Colonic mucosa (tissue), 4 donors: ENCODE measurements around the gene WWOX. TPM values are rescaled to one million over a fixed set of nuclear protein-coding genes. Genes with fewer than 3 reads are reported as not detected.

Experiments used
- DNase-seq: peaks from one replicate; pipeline ENCODE4 v3.0.0-alpha.2; 2020
- H3K27ac ChIP-seq: fragments of 200-600 bp; one replicate; pipeline ENCODE4 v1.8.0; 2021
- H3K27me3 ChIP-seq: fragments of 200-600 bp; one replicate; pipeline ENCODE4 v1.8.0; 2021
- H3K36me3 ChIP-seq: fragments of 200-600 bp; one replicate; pipeline ENCODE4 v1.8.0; 2021
- H3K4me1 ChIP-seq: fragments of 200-600 bp; one replicate; pipeline ENCODE4 v1.8.0; 2021; ENCODE audit warnings: mild to moderate bottlenecking
- H3K4me3 ChIP-seq: fragments of 200-600 bp; one replicate; pipeline ENCODE4 v1.8.0; 2021
- H3K9ac ChIP-seq, 2 donors: one replicate each; pipeline ENCODE4 v1.7.0; 2013; ENCODE audit warnings: control low read depth in 2 of 2, low read depth in 2 of 2, low read length in 2 of 2
- H3K9me3 ChIP-seq: fragments of 200-600 bp; one replicate; pipeline ENCODE4 v1.8.0; 2021
- intact Hi-C: fragments of 100-400 bp; cut with DNase I; formaldehyde crosslinking; loops from one replicate; pipeline ENCODE4 v1.14.1; 2022
- total RNA-seq, 2 donors: library from RNA; stranded (reverse); fragmentation: NEBNext Ultra II Directional in 1 of 2; extraction: Animal tissue kit (Norgen Biotek cat#: 25700) in 1 of 2; gene quantifications; one replicate each; pipeline ENCODE4 v1.2.1, GENCODE V29; 2021
- TF ChIP-seq, protein P1 (sequence below): fragments of 200-600 bp; IDR thresholded peaks from one replicate; pipeline ENCODE4 v1.8.0; 2022; ENCODE audit warnings: antibody characterized with exemption, mild to moderate bottlenecking
- donor health status: healthy.
- donor health status: DM: no; HTN: no; CAD: no.
- donor health status: DM: no; HTN: no; CAD: no.

Gene WWOX
- total RNA-seq, 2 donors from 2014 or later, result 7.2 to 11.0 TPM

DNA sequence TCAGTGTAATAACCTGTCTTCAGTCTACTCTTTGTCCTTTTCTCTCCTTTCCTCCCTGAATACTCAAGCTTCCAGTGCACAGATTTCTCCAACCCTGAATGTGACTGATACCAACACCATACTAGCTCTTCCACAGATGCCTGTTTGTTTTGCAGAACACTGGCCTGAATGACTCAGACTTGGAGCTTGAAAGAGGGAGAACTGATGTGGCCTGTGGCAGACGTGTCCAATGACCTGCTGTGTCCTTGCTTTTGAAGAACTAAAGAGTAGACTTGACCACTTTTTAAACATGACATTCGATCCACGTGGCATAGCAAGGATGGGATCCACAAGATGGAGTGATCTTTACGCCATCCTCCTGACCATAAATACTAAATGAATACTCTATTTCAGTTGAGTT is 361.0 kb downstream of the WWOX start:
- Histone ChIP-seq H3K9me3 (no peaks in the 10 kb centered on the region), H3K9ac (no peak overlapping the region), H3K27me3 (no peaks in the 10 kb centered on the region), H3K36me3 (no peaks in the 10 kb centered on the region), H3K4me3 (no peak overlapping the region), H3K4me1 (no peaks in the 10 kb centered on the region), H3K27ac (peak overlapping the region; percentile 54)
- no peak for DNase-seq
- intact Hi-C loops, result no loop called here
- TF ChIP-seq, protein P1, sequence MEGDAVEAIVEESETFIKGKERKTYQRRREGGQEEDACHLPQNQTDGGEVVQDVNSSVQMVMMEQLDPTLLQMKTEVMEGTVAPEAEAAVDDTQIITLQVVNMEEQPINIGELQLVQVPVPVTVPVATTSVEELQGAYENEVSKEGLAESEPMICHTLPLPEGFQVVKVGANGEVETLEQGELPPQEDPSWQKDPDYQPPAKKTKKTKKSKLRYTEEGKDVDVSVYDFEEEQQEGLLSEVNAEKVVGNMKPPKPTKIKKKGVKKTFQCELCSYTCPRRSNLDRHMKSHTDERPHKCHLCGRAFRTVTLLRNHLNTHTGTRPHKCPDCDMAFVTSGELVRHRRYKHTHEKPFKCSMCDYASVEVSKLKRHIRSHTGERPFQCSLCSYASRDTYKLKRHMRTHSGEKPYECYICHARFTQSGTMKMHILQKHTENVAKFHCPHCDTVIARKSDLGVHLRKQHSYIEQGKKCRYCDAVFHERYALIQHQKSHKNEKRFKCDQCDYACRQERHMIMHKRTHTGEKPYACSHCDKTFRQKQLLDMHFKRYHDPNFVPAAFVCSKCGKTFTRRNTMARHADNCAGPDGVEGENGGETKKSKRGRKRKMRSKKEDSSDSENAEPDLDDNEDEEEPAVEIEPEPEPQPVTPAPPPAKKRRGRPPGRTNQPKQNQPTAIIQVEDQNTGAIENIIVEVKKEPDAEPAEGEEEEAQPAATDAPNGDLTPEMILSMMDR, result no peak

DNA sequence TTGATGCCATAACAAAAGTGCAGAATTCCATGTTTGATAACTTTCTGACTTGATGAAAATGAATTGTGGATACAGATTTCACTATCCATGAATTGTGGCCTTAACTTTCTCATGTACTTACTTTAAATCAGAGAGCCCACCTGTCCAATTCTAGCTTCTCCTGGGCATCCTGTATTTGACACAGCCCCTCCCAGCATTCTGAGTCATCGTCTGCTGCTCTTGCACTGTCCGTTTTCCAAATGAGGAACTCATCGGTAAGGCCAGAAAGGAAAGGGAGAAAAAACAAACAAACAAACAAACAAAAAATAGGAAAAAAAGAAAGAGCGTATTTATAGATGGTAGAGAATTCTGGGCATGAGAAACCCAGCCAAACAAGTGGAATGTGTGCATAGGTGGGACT is 361.6 kb downstream of the WWOX start:
- peak overlapping the region; percentile 54 for H3K27ac ChIP-seq
- no peaks in the 10 kb centered on the region for H3K4me1 ChIP-seq
- peak; percentile 26 for DNase-seq
- no peaks in the 10 kb centered on the region for H3K36me3 ChIP-seq
- TF ChIP-seq, protein P1, result no peak
- H3K27me3 ChIP-seq, result no peaks in the 10 kb centered on the region
- intact Hi-C loops, result no loop called here
- H3K9ac ChIP-seq, result peak overlapping the region in 1 of 2 donors; percentile 4
- no peaks in the 10 kb centered on the region for H3K9me3 ChIP-seq
- H3K4me3 ChIP-seq, result no peak overlapping the region

DNA sequence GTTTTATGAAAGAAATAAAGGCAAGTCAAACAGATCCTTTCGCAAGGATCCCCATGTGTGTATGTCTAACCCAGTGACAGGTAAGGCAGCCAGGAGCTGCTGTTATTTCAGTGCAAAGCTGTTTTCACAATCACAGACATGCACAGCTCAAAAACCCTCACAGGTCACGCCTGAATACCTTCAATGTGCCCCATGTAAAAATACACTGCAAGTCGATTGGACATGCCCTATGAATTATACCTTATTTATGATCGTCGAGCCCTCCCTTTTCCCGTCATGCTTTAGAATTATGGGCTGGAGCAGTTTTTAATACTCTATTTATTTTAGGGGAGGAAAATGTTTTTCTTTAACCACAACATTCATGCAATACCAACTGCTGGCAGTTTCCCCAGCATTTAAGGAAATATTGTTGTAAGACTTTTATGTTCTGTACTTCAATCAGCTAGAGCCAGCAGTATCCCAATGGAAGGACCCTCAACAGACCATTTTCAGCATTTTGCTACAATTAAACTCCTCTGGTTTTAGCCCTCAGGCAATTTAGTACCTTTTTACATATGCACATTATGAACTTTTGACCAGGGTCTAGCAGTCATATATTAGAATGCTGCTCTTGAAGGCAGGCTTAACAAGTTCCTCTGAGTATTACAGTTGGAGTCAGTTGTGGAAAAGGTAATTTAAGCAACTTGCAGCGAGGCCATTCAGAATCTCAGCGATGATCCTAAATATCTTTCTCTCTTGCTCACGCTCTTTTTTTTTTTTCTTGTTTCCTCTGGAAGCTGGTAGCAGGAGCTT is 362.2 kb downstream of the WWOX start:
- Histone ChIP-seq H3K9me3 (no peaks in the 10 kb centered on the region), H3K4me3 (no peak overlapping the region), H3K27me3 (no peaks in the 10 kb centered on the region), H3K27ac (peak overlapping the region; percentile 54), H3K9ac (peak overlapping the region in 1 of 2 donors; percentile 42), H3K36me3 (no peaks in the 10 kb centered on the region), H3K4me1 (no peaks in the 10 kb centered on the region)
- intact Hi-C loops, result no loop called here
- TF ChIP-seq, protein P1, result no peak
- peak; percentile 66 for DNase-seq

DNA sequence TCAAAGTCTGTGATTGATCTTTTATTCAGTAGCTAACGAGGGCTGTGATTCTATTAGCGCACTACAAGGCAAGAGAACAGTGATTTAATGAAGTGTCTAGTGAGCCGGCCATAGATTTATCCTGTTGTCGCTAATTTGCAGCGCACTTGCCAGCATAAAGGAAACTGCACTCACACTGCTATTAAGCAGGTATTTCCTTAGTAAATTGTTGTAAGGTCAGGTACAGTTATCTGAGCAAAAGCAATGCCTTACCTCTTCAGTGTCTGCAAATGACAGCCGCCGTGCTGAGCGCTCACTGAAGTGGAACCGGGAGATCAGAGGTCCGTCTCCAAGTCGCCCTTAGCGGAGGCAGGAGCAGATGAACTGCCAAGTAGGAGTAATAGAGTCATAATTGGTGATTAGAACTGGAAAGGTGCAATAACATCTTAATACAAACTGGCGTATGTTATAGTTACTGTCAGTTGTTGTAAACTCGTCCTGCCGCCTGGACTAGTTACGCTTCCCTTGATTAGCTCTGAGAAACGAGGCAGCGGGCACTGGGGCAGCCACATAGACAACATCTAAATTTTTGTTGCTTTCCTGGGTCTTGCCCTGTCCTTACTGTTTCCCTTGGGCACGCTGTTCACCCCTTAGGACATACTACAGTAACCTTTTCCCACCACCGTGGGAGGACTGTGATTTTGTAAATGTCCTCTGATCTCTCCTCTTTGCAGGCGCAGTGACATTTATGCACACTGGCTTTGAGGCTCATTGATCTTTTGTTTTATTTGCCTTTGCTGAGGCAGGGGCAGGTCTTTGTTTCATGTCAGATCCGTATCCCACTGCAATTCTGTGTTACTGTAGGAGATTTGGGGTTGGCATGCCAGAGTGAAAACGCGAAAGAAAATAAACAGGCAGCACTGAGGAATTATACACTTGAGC is 363.1 kb downstream of the WWOX start:
- Histone ChIP-seq H3K9me3 (no peaks in the 10 kb centered on the region), H3K9ac (peak overlapping the region in 1 of 2 donors; percentile 42)

DNA sequence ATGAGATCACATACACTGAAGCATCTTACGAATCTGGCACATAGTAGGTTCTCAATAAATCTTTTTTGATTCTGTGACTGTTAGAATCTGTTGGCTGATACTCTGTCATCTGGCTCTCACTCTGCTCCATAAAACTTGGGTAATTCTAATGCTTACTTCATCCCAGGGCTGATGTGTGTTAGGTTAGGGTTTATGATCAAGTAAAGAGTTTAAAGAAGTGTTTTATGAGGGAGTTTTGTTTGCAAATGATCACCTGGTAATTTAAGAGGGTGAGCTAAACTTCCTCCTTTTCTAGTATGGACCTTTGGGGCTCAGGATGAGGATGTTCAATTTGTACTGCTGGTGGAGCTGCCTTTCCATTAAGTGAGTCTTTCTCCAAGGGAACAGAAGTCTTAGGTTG is 364.1 kb downstream of the WWOX start:
- Histone ChIP-seq H3K9ac (no peak overlapping the region), H3K27me3 (no peaks in the 10 kb centered on the region), H3K36me3 (no peaks in the 10 kb centered on the region), H3K27ac (no peak overlapping the region), H3K4me3 (no peak overlapping the region), H3K9me3 (no peaks in the 10 kb centered on the region), H3K4me1 (no peaks in the 10 kb centered on the region)
- TF ChIP-seq, protein P1, result no peak
- no peak for DNase-seq
- intact Hi-C loops, result no loop called here

More for the DNA sequence above, 363.1 kb downstream of the WWOX start:
- Histone ChIP-seq H3K4me3 (no peak overlapping the region), H3K36me3 (no peaks in the 10 kb centered on the region), H3K27me3 (no peaks in the 10 kb centered on the region), H3K27ac (peak overlapping the region; percentile 54), H3K4me1 (no peaks in the 10 kb centered on the region)
- TF ChIP-seq, protein P1, result no peak
- intact Hi-C loops, result no loop called here
- DNase-seq, result peak; percentile 38
